ENCODE data around the gene ALX3. TPM values are rescaled to one million over a fixed set of nuclear protein-coding genes. Genes with fewer than 3 reads are reported as not detected.

Gene ALX3
- total and polyA plus RNA-seq, 2 of the 8 experiments (the other 6 are each of a cell fraction or from before 2014, with no cell fraction given): 0.20 TPM; not detected in 1

DNA sequence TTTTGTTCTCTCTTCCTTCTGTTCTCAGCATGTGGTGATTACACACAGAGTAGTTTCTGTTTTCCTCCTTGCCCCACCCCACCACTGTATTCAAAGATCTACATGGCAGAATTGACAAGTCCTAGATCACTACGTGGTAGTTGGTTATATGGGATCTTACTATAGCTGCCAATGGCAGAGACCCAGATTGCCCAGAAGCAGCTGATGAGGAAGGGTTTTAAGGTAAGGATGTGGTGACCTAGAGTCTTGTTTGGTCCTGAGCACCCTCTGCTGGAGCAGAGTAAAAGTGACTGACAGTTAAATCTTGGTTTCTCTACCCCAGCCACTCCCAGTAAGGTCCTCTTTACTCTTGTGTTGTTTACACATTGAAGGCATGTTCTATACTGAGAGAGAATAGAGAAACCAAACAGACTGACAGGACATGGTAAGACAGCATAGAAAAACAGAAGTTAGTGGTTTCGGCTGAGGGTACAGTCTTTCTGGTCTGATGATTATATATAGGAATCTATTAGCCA, 58.9 kb downstream of the ALX3 start:
- H3K79me2 ChIP-seq (ENCODE audit: control insufficient read depth in 1 of 2, insufficient read depth in 2 of 2, low read length in 2 of 2): peaks cover 0 to 11% of the 10 kb centered on the region in 2 experiments; a peak in 2 of 4 replicates
- H3K4me3 ChIP-seq (ENCODE audit: extremely low read depth in 1 of 4, insufficient read depth in 2 of 4, low read depth in 3 of 4, low read length in 4 of 4): no peak overlapping the region
- CTCF ChIA-PET (ENCODE audit: partially characterized antibody): interaction anchor here (0.7 to 3.5 kb wide), 24 partner anchors 9 to 371 kb away, joined by 3 to 39 read pairs (median 6); partner anchors contain the start of genes AHCYL1 and STRIP1
- H3K36me3 ChIP-seq (ENCODE audit: control insufficient read depth in 2 of 4, insufficient read depth in 4 of 4, low read length in 3 of 4): peaks cover 18 to 61% (median 47%) of the 10 kb centered on the region in 4 experiments
- peaks cover 0 to 5% of the 10 kb centered on the region in 2 experiments for H4K20me1 ChIP-seq (replicated peaks in 1 of 2; ENCODE audit: control insufficient read depth in 1 of 2, insufficient read depth in 2 of 2, low read length in 2 of 2)
- no peak overlapping the region for H3K9ac ChIP-seq (replicated peaks in 1 of 4; ENCODE audit: extremely low read depth in 1 of 4, low read depth in 3 of 4, low read length in 3 of 4)
- WGBS, 2 experiments (ENCODE audit: extremely low coverage in 1 of 2, insufficient coverage in 1 of 2, insufficient read length in 1 of 2, insufficient replicate concordance in 2 of 2, low coverage in 1 of 2, low lambda C conversion rate in 2 of 2, missing lambda C conversion rate in 1 of 2): 63% methylated on average over 2 of the region's 2 CpGs; no CpG with 5 or more reads in 1 of the 2 experiments
- no peaks in the 10 kb centered on the region for H3K23me2 ChIP-seq (ENCODE audit: low read depth, low read length)
- no peak overlapping the region for H2AFZ ChIP-seq (ENCODE audit: low read length)
- H2BK20ac ChIP-seq (ENCODE audit: low read length): no peak overlapping the region
- H3K27ac ChIP-seq (ENCODE audit: low read depth, low read length): no peak overlapping the region
- no peaks in the 10 kb centered on the region for H3K9me3 ChIP-seq (ENCODE audit: insufficient read depth in 2 of 2, low read depth in 1 of 2, low read length in 1 of 2)
- no peaks in the 10 kb centered on the region; the same call in 1 of the 2 replicates for H3K79me1 ChIP-seq (ENCODE audit: low read depth, low read length)
- no peak overlapping the region for H2BK120ac ChIP-seq (replicated peaks; ENCODE audit: low read depth, low read length)
- no peak overlapping the region for H3K4ac ChIP-seq (replicated peaks; ENCODE audit: insufficient read length, low read depth, low read length)
- H4K8ac ChIP-seq (ENCODE audit: extremely low read depth, insufficient read depth, low read length): no peak overlapping the region
- H2BK5ac ChIP-seq (ENCODE audit: low read depth, low read length): no peak overlapping the region
- H3K14ac ChIP-seq (ENCODE audit: insufficient read length): no peak overlapping the region
- H3K23ac ChIP-seq (ENCODE audit: insufficient read length): no peak overlapping the region
- no peaks in the 10 kb centered on the region for H3K27me3 ChIP-seq (replicated peaks in 1 of 4; ENCODE audit: control insufficient read depth in 3 of 4, extremely low read depth in 1 of 4, insufficient read depth in 3 of 4, low read length in 3 of 4)
- peaks cover 0 to 9% (median 5%) of the 10 kb centered on the region in 4 experiments; a peak in 3 of 7 replicates for H3K4me1 ChIP-seq (replicated peaks in 1 of 4; ENCODE audit: control insufficient read depth in 3 of 4, insufficient read depth in 4 of 4, low read length in 3 of 4)
- DNase-seq (ENCODE audit: low read depth in 1 of 2, low spot score in 2 of 2) (peak in 1 of 2 experiments; percentile 49), FAIRE-seq (peak; percentile 13)
- H4K5ac ChIP-seq (ENCODE audit: insufficient read length, low read depth, low read length): no peak overlapping the region
- no peak overlapping the region for H2BK12ac ChIP-seq (ENCODE audit: low read depth, low read length)
- H3K4me2 ChIP-seq (ENCODE audit: insufficient read depth in 1 of 2, low read depth in 2 of 2, low read length in 2 of 2): no peak overlapping the region
- H3K56ac ChIP-seq (replicated peaks; ENCODE audit: insufficient read length, low read depth, low read length): no peak overlapping the region
- H4K91ac ChIP-seq (replicated peaks; ENCODE audit: insufficient read length, low read length): no peak overlapping the region
- no peak overlapping the region for H2AK5ac ChIP-seq (ENCODE audit: low read depth, low read length)
- H2BK15ac ChIP-seq (ENCODE audit: low read length): no peak overlapping the region
- POLR2A ChIA-PET (ENCODE audit: partially characterized antibody): interaction anchor here (0.8 to 0.9 kb wide), 2 partner anchors 23 to 773 kb away, joined by 4 read pairs; partner anchors contain the start of gene STRIP1
- no peak overlapping the region for H3K18ac ChIP-seq (ENCODE audit: extremely low read depth, low read length)
- TF ChIP-seq SIX5 (IDR thresholded peaks at IDR 0.05; ENCODE audit: low read depth, low read length): no peak
- TF ChIP-seq CTCF (IDR thresholded peaks at IDR 0.05; ENCODE audit: control extremely low read depth in 1 of 3, insufficient read depth in 1 of 3, low read depth in 1 of 3, low read length in 3 of 3): peak; percentile 5 to 68 (median 47)

All from H1 (cell line).